GM18870 (cell line): ENCODE data around the gene ADAM11.
"Not testable (repeated sequence)": the region's sequence is repeated elsewhere in the genome, so short reads cannot be mapped to it uniquely, and the experiment has no call there.

ENCODE experiments used
- ATAC-seq: cut with Tn5 transposase; IDR thresholded peaks from one replicate; pipeline ENCODE4 v1.9.1; 2021; ENCODE audit warnings: moderate library complexity; ENCODE audit not compliant: unreplicated experiment

Gene ADAM11

GRCh38 chr17:44794851-44795413 is 36.1 kb downstream of the ADAM11 start:
- ATAC-seq, result no peak

GRCh38 chr17:44795421-44795820 is 36.6 kb downstream of the ADAM11 start:
- ATAC-seq, result no peak

GRCh38 chr17:44795928-44796327 is 37.1 kb downstream of the ADAM11 start:
- ATAC-seq, result no peak

DNA sequence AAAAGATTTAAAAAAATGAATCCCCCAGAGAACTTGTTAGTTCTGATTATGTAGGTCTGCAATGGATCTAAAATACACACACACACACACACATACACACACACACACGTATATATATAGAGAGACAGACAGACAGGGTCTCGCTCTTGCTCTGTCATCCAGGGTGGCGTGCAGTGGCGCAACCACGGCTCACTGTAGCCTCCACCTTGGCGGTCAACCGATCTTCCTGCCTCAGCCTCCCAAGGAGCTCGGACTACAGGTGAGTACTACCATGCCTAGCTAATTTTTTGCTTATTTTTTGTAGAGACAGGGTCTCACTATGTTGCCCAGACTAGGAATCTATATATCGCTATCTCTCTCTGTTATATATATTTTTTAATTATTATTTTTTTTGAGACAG is 37.9 kb downstream of the ADAM11 start:
- no peak for ATAC-seq

- ATAC-seq, result no peak
These were observed 39.0 kb downstream of the ADAM11 start for GRCh38 chr17:44797802-44798201.

GRCh38 chr17:44798356-44798755 is 39.6 kb downstream of the ADAM11 start:
- ATAC-seq, result no peak

DNA sequence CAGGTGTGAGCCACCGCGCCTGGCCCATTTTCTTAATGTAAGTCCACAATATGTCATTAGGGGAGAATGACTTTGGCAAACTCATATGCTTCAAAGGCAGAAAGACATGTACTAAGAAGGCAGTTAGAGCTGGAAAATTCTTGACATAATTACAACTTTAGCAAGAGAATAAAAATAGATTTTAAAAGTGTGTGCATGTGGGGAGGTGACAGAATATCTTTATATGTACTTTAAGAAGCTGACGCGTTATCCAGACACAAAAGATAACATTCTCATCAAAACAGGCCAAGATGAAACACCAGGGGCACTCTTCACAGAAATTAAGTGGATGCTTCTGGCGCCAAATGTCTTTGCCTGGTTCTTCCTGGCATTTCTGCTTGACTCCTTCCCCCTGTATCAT is 43.1 kb downstream of the ADAM11 start:
- no peak for ATAC-seq

GRCh38 chr17:44804302-44805089 is 45.7 kb downstream of the ADAM11 start:
- no peak for ATAC-seq

- ATAC-seq, result no peak
These were observed 48.5 kb downstream of the ADAM11 start for GRCh38 chr17:44807093-44807816.

GRCh38 chr17:44807817-44808155 is 49.0 kb downstream of the ADAM11 start:
- no peak for ATAC-seq

DNA sequence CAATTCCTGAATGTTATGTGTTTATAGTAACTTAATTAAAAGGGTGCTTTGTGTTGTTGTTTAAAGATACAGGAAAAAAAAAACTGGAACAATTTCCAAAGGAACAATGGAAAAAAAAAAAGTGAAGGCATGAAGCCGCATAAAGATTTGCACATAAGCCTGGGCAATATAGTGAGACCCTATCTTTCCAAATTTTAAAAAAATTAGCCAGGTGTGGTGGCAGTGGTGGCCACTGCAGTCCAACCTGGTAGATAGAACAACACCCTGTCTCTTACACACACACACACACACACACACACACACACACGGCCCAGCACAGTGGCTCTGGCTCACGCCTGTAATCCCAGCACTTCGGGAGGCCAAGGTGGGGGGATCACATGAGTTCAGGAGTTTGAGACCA is 49.4 kb downstream of the ADAM11 start:
- ATAC-seq, result no peak

DNA sequence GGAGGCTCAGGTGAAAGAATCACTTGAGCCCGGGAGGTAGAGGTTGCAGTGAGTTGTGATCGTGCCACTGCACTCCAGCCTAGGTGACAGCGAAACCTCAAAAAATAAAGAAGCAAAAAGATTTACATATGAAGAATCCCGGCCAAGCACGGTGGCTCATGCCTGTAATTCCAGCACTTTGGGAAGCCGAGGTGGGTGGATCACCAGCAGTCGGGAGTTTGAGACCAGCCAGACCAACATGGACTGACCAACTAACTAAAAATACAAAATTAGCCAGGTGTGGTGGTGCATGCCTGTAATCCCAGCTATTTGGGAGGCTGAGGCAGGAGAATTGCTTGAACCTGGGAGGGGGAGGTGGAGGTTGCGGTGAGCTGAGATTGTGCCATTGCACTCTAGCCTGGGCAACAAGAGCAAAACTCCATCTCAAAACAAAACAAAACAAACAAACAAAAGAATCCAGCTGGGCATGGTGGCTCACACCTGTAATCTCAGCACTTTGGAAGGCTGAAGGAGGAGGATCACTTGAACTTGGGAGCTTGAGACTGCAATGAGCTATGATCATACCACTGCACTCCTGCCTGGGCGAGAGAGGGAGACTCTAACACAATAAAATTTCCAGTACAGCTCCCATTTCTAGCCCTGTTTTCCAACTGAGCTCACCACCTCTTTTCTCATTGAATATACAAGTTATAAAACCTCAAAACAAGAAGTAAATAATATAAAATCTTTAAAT is 50.0 kb downstream of the ADAM11 start:
- not testable (repeated sequence) for ATAC-seq

DNA sequence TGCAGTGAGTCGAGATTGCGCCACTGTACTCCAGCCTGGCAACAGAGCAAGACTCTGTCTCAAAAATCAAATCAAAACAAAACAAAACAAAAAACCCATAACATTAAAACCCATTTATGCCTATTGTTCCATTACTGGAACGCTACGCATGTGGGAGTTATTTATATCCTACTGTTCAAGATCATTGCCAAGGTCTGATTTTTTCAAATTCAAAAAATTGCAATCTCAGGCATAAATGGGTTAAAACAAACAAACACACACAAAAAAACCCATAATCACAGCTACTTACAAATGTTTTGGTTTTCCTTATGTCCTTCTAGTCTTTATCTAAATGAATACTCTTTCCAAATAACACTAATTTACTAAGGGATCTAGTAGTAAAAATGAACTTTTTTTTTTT is 53.5 kb downstream of the ADAM11 start:
- no peak for ATAC-seq

- not testable (repeated sequence) for ATAC-seq
These were observed 59.7 kb downstream of the ADAM11 start for GRCh38 chr17:44818508-44818907.

DNA sequence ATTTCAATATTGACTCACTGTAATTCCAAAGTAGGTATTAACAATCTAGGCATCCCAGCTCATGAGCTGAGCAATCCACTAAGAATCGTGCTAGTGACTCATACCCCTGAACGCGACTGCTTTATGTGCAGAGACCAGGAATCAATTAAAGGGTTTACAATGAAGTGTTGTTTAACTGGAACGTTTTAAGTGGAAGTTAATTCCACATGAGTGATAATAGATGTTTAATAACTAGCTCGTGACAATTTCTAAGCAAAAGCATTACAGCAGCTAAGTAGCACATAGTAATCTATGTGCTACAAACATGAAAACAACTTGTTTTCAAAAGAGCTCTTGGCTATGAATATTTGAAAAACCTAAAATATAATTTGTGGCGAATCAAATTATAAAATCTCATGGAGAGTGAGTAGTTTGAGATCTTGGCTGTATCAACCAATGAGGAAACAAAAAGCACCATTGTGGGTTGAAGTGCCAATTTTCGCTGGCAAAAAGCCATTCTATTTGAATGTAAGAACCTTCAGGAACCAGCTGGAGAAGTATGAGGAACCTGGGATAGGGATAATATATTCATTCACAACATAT is 61.9 kb downstream of the ADAM11 start:
- no peak for ATAC-seq

DNA sequence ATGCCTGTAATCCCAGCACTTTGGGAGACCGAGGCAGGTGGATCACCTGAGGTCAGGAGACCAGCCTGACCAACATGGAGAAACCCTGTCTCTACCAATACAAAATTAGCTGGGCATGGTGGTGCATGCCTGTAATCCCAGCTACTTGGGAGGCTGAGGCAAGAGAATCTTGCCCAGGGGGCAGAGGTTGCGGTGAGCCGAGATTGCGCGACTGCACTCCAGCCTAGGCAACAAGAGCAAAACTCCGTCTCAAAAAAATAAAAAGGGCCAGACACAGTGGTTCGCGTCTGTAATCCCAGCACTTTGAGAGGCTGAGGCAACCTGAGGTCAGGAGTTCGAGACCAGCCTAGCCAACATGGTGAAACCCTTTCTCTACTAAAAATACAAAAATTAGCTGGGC is 66.4 kb downstream of the ADAM11 start:
- ATAC-seq, result not testable (repeated sequence)

GRCh38 chr17:44826123-44826790 is 67.5 kb downstream of the ADAM11 start:
- no peak for ATAC-seq

- no peak for ATAC-seq
These were observed 69.1 kb downstream of the ADAM11 start for GRCh38 chr17:44827863-44828262.

DNA sequence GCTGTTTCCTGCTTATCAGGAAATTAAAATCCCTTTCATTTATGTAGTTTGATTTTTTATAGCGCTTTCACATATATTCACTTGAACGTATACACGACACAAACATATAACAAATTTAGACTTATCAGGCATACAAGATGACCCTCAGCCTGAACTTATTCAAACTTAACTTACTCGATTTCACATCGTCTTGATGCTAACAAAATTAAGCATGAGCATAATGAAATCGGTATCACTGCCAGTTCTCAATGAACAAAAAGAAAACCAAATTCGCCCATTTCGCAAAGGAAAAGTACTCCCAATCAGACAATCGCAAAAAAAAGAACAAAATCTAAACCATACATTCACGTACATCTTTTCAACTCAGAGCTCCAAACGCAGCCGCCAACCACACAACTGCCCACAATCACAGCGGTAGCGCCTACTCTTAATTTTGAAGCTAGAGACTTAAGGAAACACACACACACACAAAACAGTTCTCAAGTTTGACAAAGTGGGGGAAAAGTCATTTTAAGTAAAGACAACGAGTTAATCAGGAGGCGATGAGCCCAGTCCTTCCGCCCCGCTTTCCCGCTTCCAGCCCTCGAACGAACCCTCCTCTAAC is 70.2 kb downstream of the ADAM11 start:
- ATAC-seq, result no peak
